Astrocyte (in vitro differentiated cells and primary cell): ENCODE measurements around the gene DCAF10. TPM values are rescaled to one million over a fixed set of nuclear protein-coding genes. Genes with fewer than 3 reads are reported as not detected.
"Not testable (repeated sequence)": the region's sequence is repeated elsewhere in the genome, so short reads cannot be mapped to it uniquely, and the experiment has no call there.

Source experiments
- DNase-seq: peaks from one replicate; pipeline ENCODE4 v3.0.0-alpha.2; 2010; ENCODE audit warnings: low read depth
- FAIRE-seq: peaks from 2 replicates; lab custom pipeline; 2011; peaks lifted over from hg19 to GRCh38; lab: Jason Lieb, UNC
- H2AFZ ChIP-seq: 2 replicates; pipeline ENCODE4 v1.6.0; 2012; ENCODE audit warnings: low read depth, low read length, inconsistent platforms
- H3K27ac ChIP-seq: 2 replicates; pipeline ENCODE4 v1.5.1; 2011; ENCODE audit warnings: low read depth, low read length, inconsistent platforms
- H3K27me3 ChIP-seq: 2 replicates; pipeline ENCODE4 v1.6.0; 2011; ENCODE audit warnings: low read length, inconsistent platforms; ENCODE audit not compliant: insufficient read depth
- H3K36me3 ChIP-seq: 2 replicates; pipeline ENCODE4 v1.5.1; 2011; ENCODE audit warnings: low read length, inconsistent platforms; ENCODE audit not compliant: insufficient read depth
- H3K4me1 ChIP-seq: 2 replicates; pipeline ENCODE4 v1.5.1; 2011; ENCODE audit warnings: low read length, inconsistent platforms; ENCODE audit not compliant: insufficient read depth
- H3K4me2 ChIP-seq: 2 replicates; pipeline ENCODE4 v1.6.0; 2012; ENCODE audit warnings: low read length, inconsistent platforms
- H3K4me3 ChIP-seq: 2 replicates; pipeline ENCODE4 v1.5.1; 2011; ENCODE audit warnings: low read depth, mild to moderate bottlenecking, low read length, inconsistent platforms; ENCODE audit not compliant: insufficient read depth
- H3K79me2 ChIP-seq: 2 replicates; pipeline ENCODE4 v1.6.0; 2012; ENCODE audit warnings: mild to moderate bottlenecking, low read length, inconsistent platforms; ENCODE audit not compliant: insufficient read depth
- H3K9ac ChIP-seq: 2 replicates; pipeline ENCODE4 v1.6.0; 2012; ENCODE audit warnings: mild to moderate bottlenecking, low read length, inconsistent platforms
- H3K9me3 ChIP-seq: 2 replicates; pipeline ENCODE4 v1.5.1; 2012; ENCODE audit warnings: low read depth, mild to moderate bottlenecking, low read length, inconsistent platforms; ENCODE audit not compliant: insufficient read depth
- H4K20me1 ChIP-seq: 2 replicates; pipeline ENCODE4 v1.6.0; 2012; ENCODE audit warnings: low read length, inconsistent platforms; ENCODE audit not compliant: insufficient read depth
- H3K27ac Mint-ChIP-seq: one replicate; pipeline ENCODE4 v1.8.0; 2021; ENCODE audit warnings: mild to moderate bottlenecking, mixed read lengths; ENCODE audit not compliant: unreplicated experiment
- H3K27me3 Mint-ChIP-seq: one replicate; pipeline ENCODE4 v1.8.0; 2021; ENCODE audit warnings: low read depth, mixed read lengths; ENCODE audit not compliant: unreplicated experiment
- H3K36me3 Mint-ChIP-seq: one replicate; pipeline ENCODE4 v1.8.0; 2021; ENCODE audit warnings: low read depth, mixed read lengths; ENCODE audit not compliant: unreplicated experiment
- H3K4me1 Mint-ChIP-seq: one replicate; pipeline ENCODE4 v1.8.0; 2021; ENCODE audit warnings: low read depth, mixed read lengths; ENCODE audit not compliant: unreplicated experiment
- H3K4me3 Mint-ChIP-seq: one replicate; pipeline ENCODE4 v1.8.0; 2021; ENCODE audit warnings: mild to moderate bottlenecking, moderate library complexity, mixed read lengths; ENCODE audit not compliant: unreplicated experiment
- H3K9me3 Mint-ChIP-seq: one replicate; pipeline ENCODE4 v1.8.0; 2021; ENCODE audit warnings: mild to moderate bottlenecking, mixed read lengths; ENCODE audit not compliant: unreplicated experiment
- EZH2 ChIP-seq: IDR thresholded peaks from 2 replicates; pipeline ENCODE4 v1.6.1; 2012; ENCODE audit warnings: mild to moderate bottlenecking, low read length, inconsistent platforms; ENCODE audit not compliant: insufficient read depth
- total RNA-seq: library from RNA; stranded (reverse); gene quantifications from 2 replicates; pipeline ENCODE4 v1.2.1, GENCODE V29; 2021
- TF ChIP-seq, protein P1 (sequence below): IDR thresholded peaks from 2 replicates; pipeline ENCODE4 v1.5.1; 2011; ENCODE audit warnings: low read depth, mild to moderate bottlenecking, inconsistent platforms, low read length, moderate library complexity; ENCODE audit not compliant: insufficient read depth

The DCAF10 gene
- total RNA-seq, 1 donor from 2014 or later = 22.3 TPM

DNA sequence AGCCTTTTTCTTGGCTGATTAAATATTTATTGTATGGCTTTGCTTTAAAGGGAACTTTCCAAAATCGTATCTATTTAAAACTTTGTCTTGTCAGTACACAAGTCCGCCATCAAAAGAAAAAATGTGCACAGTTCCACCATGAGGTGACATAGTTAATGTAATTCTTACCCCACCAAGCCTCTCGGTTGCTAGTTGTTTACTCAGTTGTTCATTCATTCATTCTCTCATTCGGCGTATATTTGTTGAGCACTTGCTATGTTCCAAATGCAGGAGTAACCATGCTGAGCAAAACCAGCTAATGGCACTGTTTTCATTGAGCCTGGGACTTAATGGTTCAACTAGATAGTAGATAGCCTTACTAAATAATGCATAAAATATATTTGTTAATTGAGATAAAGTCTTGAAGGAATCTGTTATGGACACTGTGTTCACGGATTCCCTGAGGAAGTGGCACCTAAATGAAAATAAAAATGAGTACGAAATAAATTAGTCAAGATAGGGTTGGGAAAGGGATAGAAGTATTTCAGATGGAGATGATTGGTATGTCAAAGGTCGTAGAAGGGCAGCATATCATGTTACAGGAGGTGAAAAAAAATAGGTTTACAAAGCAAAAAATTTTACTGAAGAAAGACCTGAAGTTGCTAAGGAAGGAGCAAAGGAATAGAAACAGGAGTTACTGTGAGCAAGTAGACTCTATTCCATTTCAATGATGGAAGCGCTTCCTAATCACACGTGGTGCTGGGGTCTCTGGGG, 1.5 kb downstream of the DCAF10 start:
- Histone ChIP-seq H3K27ac (no peak overlapping the region), H3K4me2 (peak overlapping the region; percentile 96), H3K9me3 (no peaks in the 10 kb centered on the region), H3K27me3 (no peaks in the 10 kb centered on the region), H3K36me3 (no peaks in the 10 kb centered on the region), H3K4me3 (peak overlapping the region; percentile 99), H3K79me2 (peaks cover 79% of the 10 kb centered on the region), H3K4me1 (peaks cover 17% of the 10 kb centered on the region), H4K20me1 (peaks cover 43% of the 10 kb centered on the region), H2AFZ (no peak overlapping the region), H3K9ac (peak overlapping the region; percentile 97)
- Mint-ChIP-seq H3K27me3 (no peaks in the 10 kb centered on the region), H3K27ac (peak overlapping the region; percentile 81), H3K4me3 (peak overlapping the region; percentile 99), H3K4me1 (peaks cover 11% of the 10 kb centered on the region), H3K9me3 (no peaks in the 10 kb centered on the region), H3K36me3 (peaks cover 2% of the 10 kb centered on the region)
- FAIRE-seq (no peak), DNase-seq (no peak)
- TF ChIP-seq, protein P1, sequence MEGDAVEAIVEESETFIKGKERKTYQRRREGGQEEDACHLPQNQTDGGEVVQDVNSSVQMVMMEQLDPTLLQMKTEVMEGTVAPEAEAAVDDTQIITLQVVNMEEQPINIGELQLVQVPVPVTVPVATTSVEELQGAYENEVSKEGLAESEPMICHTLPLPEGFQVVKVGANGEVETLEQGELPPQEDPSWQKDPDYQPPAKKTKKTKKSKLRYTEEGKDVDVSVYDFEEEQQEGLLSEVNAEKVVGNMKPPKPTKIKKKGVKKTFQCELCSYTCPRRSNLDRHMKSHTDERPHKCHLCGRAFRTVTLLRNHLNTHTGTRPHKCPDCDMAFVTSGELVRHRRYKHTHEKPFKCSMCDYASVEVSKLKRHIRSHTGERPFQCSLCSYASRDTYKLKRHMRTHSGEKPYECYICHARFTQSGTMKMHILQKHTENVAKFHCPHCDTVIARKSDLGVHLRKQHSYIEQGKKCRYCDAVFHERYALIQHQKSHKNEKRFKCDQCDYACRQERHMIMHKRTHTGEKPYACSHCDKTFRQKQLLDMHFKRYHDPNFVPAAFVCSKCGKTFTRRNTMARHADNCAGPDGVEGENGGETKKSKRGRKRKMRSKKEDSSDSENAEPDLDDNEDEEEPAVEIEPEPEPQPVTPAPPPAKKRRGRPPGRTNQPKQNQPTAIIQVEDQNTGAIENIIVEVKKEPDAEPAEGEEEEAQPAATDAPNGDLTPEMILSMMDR = no peak
- TF ChIP-seq EZH2 = no peak

DNA sequence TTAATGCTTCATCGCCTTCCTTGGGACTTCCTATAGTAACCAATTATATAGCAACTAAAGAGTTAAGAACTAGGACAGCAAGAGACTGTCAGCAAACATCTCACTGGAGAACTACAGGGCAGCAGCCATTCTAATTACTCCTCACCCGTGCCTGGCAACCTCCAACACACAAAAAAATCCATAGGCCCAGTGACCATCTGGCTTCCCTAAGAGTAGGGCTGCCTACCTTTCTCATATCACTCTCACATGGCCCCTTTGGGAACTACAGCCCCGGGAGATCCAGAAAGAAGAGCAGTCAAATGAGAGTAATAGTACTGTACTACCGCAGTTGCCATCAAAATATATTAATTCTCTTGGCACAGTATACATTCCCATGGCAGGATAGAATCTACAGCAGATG, 5.7 kb downstream of the DCAF10 start:
- no peaks in the 10 kb centered on the region for H3K27me3 Mint-ChIP-seq
- Histone ChIP-seq H3K36me3 (no peaks in the 10 kb centered on the region), H3K9me3 (no peaks in the 10 kb centered on the region), H3K27me3 (no peaks in the 10 kb centered on the region), H3K4me3 (no peak overlapping the region), H3K4me1 (peaks cover 15% of the 10 kb centered on the region), H3K4me2 (no peak overlapping the region), H2AFZ (no peak overlapping the region), H3K9ac (no peak overlapping the region), H3K27ac (no peak overlapping the region), H3K79me2 (peaks cover 92% of the 10 kb centered on the region), H4K20me1 (peaks cover 59% of the 10 kb centered on the region)
- FAIRE-seq (no peak), DNase-seq (no peak)
- peaks cover 11% of the 10 kb centered on the region for H3K4me1 Mint-ChIP-seq
- no peak overlapping the region for H3K4me3 Mint-ChIP-seq
- peaks cover 2% of the 10 kb centered on the region for H3K36me3 Mint-ChIP-seq
- TF ChIP-seq EZH2 = no peak
- no peak overlapping the region for H3K27ac Mint-ChIP-seq
- no peaks in the 10 kb centered on the region for H3K9me3 Mint-ChIP-seq

GRCh38 chr9:37809676-37810075, 9.1 kb downstream of the DCAF10 start:
- not testable (repeated sequence) for H3K36me3 ChIP-seq, H3K4me3 ChIP-seq, H3K36me3 Mint-ChIP-seq, H3K9ac ChIP-seq, H3K27ac Mint-ChIP-seq, H2AFZ ChIP-seq, H3K4me3 Mint-ChIP-seq, DNase-seq, H3K9me3 Mint-ChIP-seq, H3K4me1 Mint-ChIP-seq, H3K4me2 ChIP-seq, FAIRE-seq, H3K27me3 Mint-ChIP-seq, H3K4me1 ChIP-seq, H3K27ac ChIP-seq, H3K9me3 ChIP-seq, H3K27me3 ChIP-seq
- Histone ChIP-seq H3K79me2 (peaks cover 81% of the 10 kb centered on the region), H4K20me1 (peaks cover 43% of the 10 kb centered on the region)
